Measurements from ENCODE around the gene HYPK. TPM values are rescaled to one million over a fixed set of nuclear protein-coding genes. Genes with fewer than 3 reads are reported as not detected.

Gene HYPK
- total and polyA plus RNA-seq, 2 of the 8 experiments (the other 6 are each of a cell fraction or from before 2014, with no cell fraction given), result 5.4 to 17.6 TPM

- ChIA-PET CTCF (ENCODE audit: partially characterized antibody) (no interaction called here), POLR2A (ENCODE audit: partially characterized antibody) (interaction anchor here (1.2 kb wide), 1 partner anchor 9 kb away, joined by 4 read pairs; no protein-coding TSS in a partner anchor)
- whole genome bisulfite sequencing, 2 experiments (ENCODE audit: extremely low coverage in 1 of 2, insufficient coverage in 1 of 2, insufficient read length in 1 of 2, insufficient replicate concordance in 2 of 2, low coverage in 1 of 2, low lambda C conversion rate in 2 of 2, missing lambda C conversion rate in 1 of 2), result 91% methylated on average over 6 of the region's 6 CpGs; no CpG with 5 or more reads in 1 of the 2 experiments
- Histone ChIP-seq H3K4me2 (ENCODE audit: insufficient read depth in 1 of 2, low read depth in 2 of 2, low read length in 2 of 2) (no peak overlapping the region), H3K36me3 (ENCODE audit: control insufficient read depth in 2 of 4, insufficient read depth in 4 of 4, low read length in 3 of 4) (peaks cover 37 to 91% (median 75%) of the 10 kb centered on the region in 4 experiments), H3K4me3 (ENCODE audit: extremely low read depth in 1 of 4, insufficient read depth in 2 of 4, low read depth in 3 of 4, low read length in 4 of 4) (no peak overlapping the region), H3K23me2 (ENCODE audit: low read depth, low read length) (no peaks in the 10 kb centered on the region), H3K56ac (replicated peaks; ENCODE audit: insufficient read length, low read depth, low read length) (no peak overlapping the region), H4K20me1 (replicated peaks in 1 of 2; ENCODE audit: control insufficient read depth in 1 of 2, insufficient read depth in 2 of 2, low read length in 2 of 2) (peaks cover 3 to 4% of the 10 kb centered on the region in 2 experiments), H3K23ac (ENCODE audit: insufficient read length) (no peak overlapping the region), H3K4ac (replicated peaks; ENCODE audit: insufficient read length, low read depth, low read length) (no peak overlapping the region), H3K9ac (replicated peaks in 1 of 4; ENCODE audit: extremely low read depth in 1 of 4, low read depth in 3 of 4, low read length in 3 of 4) (no peak overlapping the region), H2BK12ac (ENCODE audit: low read depth, low read length) (no peak overlapping the region), H4K5ac (ENCODE audit: insufficient read length, low read depth, low read length) (no peak overlapping the region), H3K27ac (ENCODE audit: low read depth, low read length) (no peak overlapping the region), H3K14ac (ENCODE audit: insufficient read length) (no peak overlapping the region), H2BK15ac (ENCODE audit: low read length) (no peak overlapping the region), H3K18ac (ENCODE audit: extremely low read depth, low read length) (no peak overlapping the region), H2AFZ (ENCODE audit: low read length) (no peak overlapping the region), H3K79me1 (ENCODE audit: low read depth, low read length) (no peaks in the 10 kb centered on the region; the same call in 1 of the 2 replicates), H2BK5ac (ENCODE audit: low read depth, low read length) (no peak overlapping the region), H2BK120ac (replicated peaks; ENCODE audit: low read depth, low read length) (no peak overlapping the region), H4K8ac (ENCODE audit: extremely low read depth, insufficient read depth, low read length) (no peak overlapping the region), H3K79me2 (ENCODE audit: control insufficient read depth in 1 of 2, insufficient read depth in 2 of 2, low read length in 2 of 2) (peaks cover 0 to 3% of the 10 kb centered on the region in 2 experiments; a peak in 1 of 4 replicates), H3K4me1 (replicated peaks in 1 of 4; ENCODE audit: control insufficient read depth in 3 of 4, insufficient read depth in 4 of 4, low read length in 3 of 4) (no peaks in the 10 kb centered on the region), H3K27me3 (replicated peaks in 1 of 4; ENCODE audit: control insufficient read depth in 3 of 4, extremely low read depth in 1 of 4, insufficient read depth in 3 of 4, low read length in 3 of 4) (no peaks in the 10 kb centered on the region), H2BK20ac (ENCODE audit: low read length) (no peak overlapping the region), H2AK5ac (ENCODE audit: low read depth, low read length) (no peak overlapping the region), H3K9me3 (ENCODE audit: insufficient read depth in 2 of 2, low read depth in 1 of 2, low read length in 1 of 2) (no peaks in the 10 kb centered on the region), H4K91ac (replicated peaks; ENCODE audit: insufficient read length, low read length) (no peak overlapping the region)
- no peak for FAIRE-seq
- TF ChIP-seq MAX (IDR thresholded peaks at IDR 0.05) (no peak), CHD1 (IDR thresholded peaks at IDR 0.05; ENCODE audit: low read depth, low read length) (no peak), KDM5A (IDR thresholded peaks at IDR 0.05; ENCODE audit: low read length) (no peak), SIN3A (conservative IDR thresholded peaks at IDR 0.05 in 1 of 2, IDR thresholded peaks at IDR 0.05 in 1 of 2; ENCODE audit: low read depth in 1 of 2, low read length in 2 of 2) (no peak), CTBP2 (IDR thresholded peaks at IDR 0.05; ENCODE audit: borderline replicate concordance, insufficient read depth, insufficient read length, low read length) (no peak), FOSL1 (IDR thresholded peaks at IDR 0.05; ENCODE audit: insufficient read depth, low read depth, low read length) (no peak), SP4 (IDR thresholded peaks at IDR 0.05; ENCODE audit: low read length) (no peak)
- no peak for DNase-seq (ENCODE audit: low read depth in 1 of 2, low spot score in 2 of 2)
These were observed 37.6 kb upstream of the HYPK start for GRCh38 chr15:43762824-43763223.
